Measurements from ENCODE around the gene OSGIN1.

The OSGIN1 gene

GRCh38 chr16:83992624-83993023, 39.6 kb downstream of the OSGIN1 start:
- peak; percentile 17 for DNase-seq (ENCODE audit: low read depth)
- H3K4me3 ChIP-seq (ENCODE audit: control insufficient read depth, low read depth, low read length) = no peak overlapping the region
- TF ChIP-seq CTCF (IDR thresholded peaks at IDR 0.05; ENCODE audit: control insufficient read depth, insufficient read depth, low read depth, low read length, missing control alignments) = no peak

GRCh38 chr16:83994087-83994486, 41.0 kb downstream of the OSGIN1 start:
- H3K4me3 ChIP-seq (ENCODE audit: control insufficient read depth, low read depth, low read length) = no peak overlapping the region
- DNase-seq (ENCODE audit: low read depth) = peak; percentile 90
- TF ChIP-seq CTCF (IDR thresholded peaks at IDR 0.05; ENCODE audit: control insufficient read depth, insufficient read depth, low read depth, low read length, missing control alignments) = no peak

GRCh38 chr16:83994703-83995102, 41.7 kb downstream of the OSGIN1 start:
- TF ChIP-seq CTCF (IDR thresholded peaks at IDR 0.05; ENCODE audit: control insufficient read depth, insufficient read depth, low read depth, low read length, missing control alignments) = no peak
- H3K4me3 ChIP-seq (ENCODE audit: control insufficient read depth, low read depth, low read length) = no peak overlapping the region
- no peak for DNase-seq (ENCODE audit: low read depth)

DNA sequence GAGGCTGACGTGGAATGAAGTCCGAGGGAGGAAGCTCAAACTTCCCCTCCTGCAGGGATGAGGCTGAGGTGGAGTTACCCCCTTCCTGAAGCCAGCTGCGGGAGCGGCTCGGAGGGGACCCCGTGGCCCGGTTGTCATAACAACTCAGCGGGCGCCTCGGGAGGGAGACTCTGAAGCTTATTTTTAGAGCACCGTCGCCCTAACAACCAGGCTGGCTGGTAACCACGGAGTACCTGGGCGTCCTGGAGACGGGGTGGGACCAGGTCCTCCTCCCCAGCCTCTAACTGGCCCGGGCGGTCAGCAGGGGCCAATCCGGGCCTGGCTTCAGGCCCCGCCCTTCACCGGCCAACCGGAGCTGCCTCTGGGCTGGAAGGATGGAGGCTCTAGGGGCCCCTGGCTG, 42.7 kb downstream of the OSGIN1 start:
- no peak for TF ChIP-seq CTCF (IDR thresholded peaks at IDR 0.05; ENCODE audit: control insufficient read depth, insufficient read depth, low read depth, low read length, missing control alignments)
- H3K4me3 ChIP-seq (ENCODE audit: control insufficient read depth, low read depth, low read length) = no peak overlapping the region
- DNase-seq (ENCODE audit: low read depth) = no peak

- no peak overlapping the region for H3K4me3 ChIP-seq (ENCODE audit: control insufficient read depth, low read depth, low read length)
- TF ChIP-seq CTCF (IDR thresholded peaks at IDR 0.05; ENCODE audit: control insufficient read depth, insufficient read depth, low read depth, low read length, missing control alignments) = no peak
- DNase-seq (ENCODE audit: low read depth) = no peak
These were observed 43.6 kb downstream of the OSGIN1 start for GRCh38 chr16:83996481-83997252.

- DNase-seq (ENCODE audit: low read depth) = no peak
- no peak overlapping the region for H3K4me3 ChIP-seq (ENCODE audit: control insufficient read depth, low read depth, low read length)
- TF ChIP-seq CTCF (IDR thresholded peaks at IDR 0.05; ENCODE audit: control insufficient read depth, insufficient read depth, low read depth, low read length, missing control alignments) = no peak
These were observed 45.1 kb downstream of the OSGIN1 start for GRCh38 chr16:83998091-83998490.
